A673 (cell line): ENCODE results near the gene CARD11. TPM values are rescaled to one million over a fixed set of nuclear protein-coding genes. Genes with fewer than 3 reads are reported as not detected.

Experiments used
- BruUV-seq: library from RNA; stranded (reverse); fragments of 400-500 nt; replicated peaks from 2 replicates; lab custom pipeline; 2021; lab: Mats Ljungman, UMichigan
- CTCF ChIA-PET: fragments of 300-600 bp; sonication (Branson Sonifier 250); formaldehyde crosslinking; loops from one replicate; lab custom pipeline; 2022; ENCODE audit warnings: antibody characterized with exemption; lab: Charles Lee
- POLR2A ChIA-PET: fragments of 300-600 bp; sonication (Branson Sonifier 250); formaldehyde crosslinking; loops from one replicate; lab custom pipeline; 2022; ENCODE audit warnings: antibody characterized with exemption; ENCODE audit not compliant: low non-redundant PET; lab: Charles Lee
- DNase-seq: peaks from one replicate; pipeline ENCODE4 v3.0.0-alpha.2; 2015; ENCODE audit warnings: low spot score
- H3K27ac ChIP-seq: fragments of 200-600 bp; sonication (generic); 2 replicates; pipeline ENCODE4 v1.5.1; 2016; ENCODE audit warnings: mixed run types, low read depth, mild to moderate bottlenecking, mixed read lengths, antibody characterized with exemption, low read length; ENCODE audit not compliant: poor library complexity, severe bottlenecking
- H3K27me3 ChIP-seq: fragments of 200-600 bp; sonication (generic); replicated peaks from 2 replicates; pipeline ENCODE4 v1.6.1; 2017; ENCODE audit warnings: mixed run types, low read depth, mild to moderate bottlenecking, mixed read lengths, antibody characterized with exemption, low read length; ENCODE audit not compliant: insufficient read depth, poor library complexity
- H3K36me3 ChIP-seq: fragments of 200-600 bp; sonication (generic); 2 replicates; pipeline ENCODE4 v1.6.1; 2016; ENCODE audit warnings: mixed run types, mild to moderate bottlenecking, mixed read lengths, antibody characterized with exemption, low read length; ENCODE audit not compliant: insufficient read depth, poor library complexity, severe bottlenecking
- H3K4me1 ChIP-seq: fragments of 200-600 bp; sonication (generic); 2 replicates; pipeline ENCODE4 v1.6.1; 2017; ENCODE audit warnings: mixed run types, mild to moderate bottlenecking, mixed read lengths, antibody characterized with exemption, low read length; ENCODE audit not compliant: insufficient read depth, poor library complexity, severe bottlenecking
- H3K4me3 ChIP-seq: fragments of 200-600 bp; sonication (generic); 2 replicates; pipeline ENCODE4 v1.5.1; 2016; ENCODE audit warnings: low read depth, mixed run types, mild to moderate bottlenecking, mixed read lengths, low read length; ENCODE audit not compliant: poor library complexity, severe bottlenecking
- H3K9me3 ChIP-seq: fragments of 200-600 bp; sonication (generic); 2 replicates; pipeline ENCODE4 v1.6.1; 2016; ENCODE audit warnings: mixed run types, low read depth, mild to moderate bottlenecking, mixed read lengths, antibody characterized with exemption, low read length; ENCODE audit not compliant: poor library complexity, severe bottlenecking
- EZH2 ChIP-seq: fragments of 200-600 bp; sonication (generic); IDR thresholded peaks from 2 replicates; pipeline ENCODE4 v1.6.1; 2017; ENCODE audit warnings: borderline replicate concordance, low read depth, mild to moderate bottlenecking, mixed read lengths, antibody characterized with exemption, low read length; ENCODE audit not compliant: poor library complexity, severe bottlenecking
- intact Hi-C: fragments of 100-400 bp; cut with micrococcal nuclease; formaldehyde crosslinking; loops from one replicate; pipeline ENCODE4 v1.10.0; 2022; ENCODE audit not compliant: unreplicated experiment
- total RNA-seq: library from RNA; stranded (reverse); gene quantifications from 2 replicates; pipeline ENCODE4 v1.2.3, GENCODE V29; 2021
- TF ChIP-seq, protein P1 (sequence below): fragments of 300-800, 200-600 bp; sonication (generic); conservative IDR thresholded peaks from 2 replicates; pipeline ENCODE4 v1.5.1; 2017; ENCODE audit warnings: low read depth, mild to moderate bottlenecking, antibody characterized with exemption, low read length, moderate library complexity, mixed read lengths

Gene CARD11
- total RNA-seq, 1 experiment from 2014 or later, result 1.8 TPM

- Histone ChIP-seq H3K27ac (no peak overlapping the region), H3K36me3 (no peaks in the 10 kb centered on the region), H3K4me1 (peaks cover 5% of the 10 kb centered on the region), H3K27me3 (peaks cover 50% of the 10 kb centered on the region), H3K4me3 (no peak overlapping the region), H3K9me3 (no peaks in the 10 kb centered on the region)
- intact Hi-C loops, result no loop called here
- BruUV-seq, result no TSS peak
- POLR2A ChIA-PET, result interaction anchor here (0.6 kb wide), 1 partner anchor 100 kb away, joined by 5 read pairs; no protein-coding TSS in a partner anchor
- CTCF ChIA-PET, result no interaction called here
- DNase-seq, result no peak
- TF ChIP-seq, protein P1, sequence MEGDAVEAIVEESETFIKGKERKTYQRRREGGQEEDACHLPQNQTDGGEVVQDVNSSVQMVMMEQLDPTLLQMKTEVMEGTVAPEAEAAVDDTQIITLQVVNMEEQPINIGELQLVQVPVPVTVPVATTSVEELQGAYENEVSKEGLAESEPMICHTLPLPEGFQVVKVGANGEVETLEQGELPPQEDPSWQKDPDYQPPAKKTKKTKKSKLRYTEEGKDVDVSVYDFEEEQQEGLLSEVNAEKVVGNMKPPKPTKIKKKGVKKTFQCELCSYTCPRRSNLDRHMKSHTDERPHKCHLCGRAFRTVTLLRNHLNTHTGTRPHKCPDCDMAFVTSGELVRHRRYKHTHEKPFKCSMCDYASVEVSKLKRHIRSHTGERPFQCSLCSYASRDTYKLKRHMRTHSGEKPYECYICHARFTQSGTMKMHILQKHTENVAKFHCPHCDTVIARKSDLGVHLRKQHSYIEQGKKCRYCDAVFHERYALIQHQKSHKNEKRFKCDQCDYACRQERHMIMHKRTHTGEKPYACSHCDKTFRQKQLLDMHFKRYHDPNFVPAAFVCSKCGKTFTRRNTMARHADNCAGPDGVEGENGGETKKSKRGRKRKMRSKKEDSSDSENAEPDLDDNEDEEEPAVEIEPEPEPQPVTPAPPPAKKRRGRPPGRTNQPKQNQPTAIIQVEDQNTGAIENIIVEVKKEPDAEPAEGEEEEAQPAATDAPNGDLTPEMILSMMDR, result no peak
- TF ChIP-seq EZH2, result no peak
Observed at GRCh38 chr7:2943851-2944601, 99.6 kb downstream of the CARD11 start.

- Histone ChIP-seq H3K4me3 (no peak overlapping the region), H3K27ac (no peak overlapping the region), H3K27me3 (peaks cover 52% of the 10 kb centered on the region), H3K4me1 (peaks cover 9% of the 10 kb centered on the region), H3K36me3 (no peaks in the 10 kb centered on the region), H3K9me3 (no peaks in the 10 kb centered on the region)
- no TSS peak for BruUV-seq
- ChIA-PET CTCF (no interaction called here), POLR2A (no interaction called here)
- TF ChIP-seq, protein P1, result no peak
- no peak for TF ChIP-seq EZH2
- DNase-seq, result peak; percentile 26
- intact Hi-C loops, result no loop called here
Observed at GRCh38 chr7:2941216-2941859, 102.3 kb downstream of the CARD11 start.

DNA sequence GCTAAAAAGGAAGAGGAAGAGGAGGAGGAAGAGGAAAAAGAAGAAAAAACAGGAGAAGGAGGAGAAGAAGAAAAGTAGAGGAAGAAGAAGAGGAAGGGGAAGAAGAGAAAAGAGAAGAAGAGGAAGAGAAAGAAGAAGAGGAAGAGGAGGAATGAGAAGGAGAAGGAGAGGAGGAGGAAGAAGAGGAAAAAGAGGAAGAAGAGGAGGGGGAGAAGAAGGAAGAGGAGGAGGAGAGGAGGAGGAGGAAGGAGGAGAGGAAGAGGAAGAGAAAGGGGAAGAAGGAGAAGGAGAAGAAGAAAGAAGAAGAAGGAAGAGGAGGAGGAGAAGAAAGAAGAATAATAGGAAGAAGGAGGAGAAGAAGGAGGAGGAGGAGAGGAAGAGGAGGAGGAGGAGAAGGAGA is 103.2 kb downstream of the CARD11 start:
- ChIA-PET POLR2A (no interaction called here), CTCF (no interaction called here)
- intact Hi-C loops, result no loop called here
- TF ChIP-seq EZH2, result no peak
- TF ChIP-seq, protein P1, result no peak
- no TSS peak for BruUV-seq
- H3K27me3 ChIP-seq, result peaks cover 44% of the 10 kb centered on the region
- DNase-seq, result no peak
- H3K9me3 ChIP-seq, result no peaks in the 10 kb centered on the region
- no peak overlapping the region for H3K4me3 ChIP-seq
- H3K4me1 ChIP-seq, result peaks cover 9% of the 10 kb centered on the region
- H3K27ac ChIP-seq, result no peak overlapping the region
- no peaks in the 10 kb centered on the region for H3K36me3 ChIP-seq
